Activated naive CD8-positive, alpha-beta T cell treated with anti-CD3 and anti-CD28 coated beads, Interleukin-2, amount 10 ng/mL, durations not matched to agents 7 days and 5 days (primary cell): Measurements from ENCODE around the gene TMED8. TPM values are rescaled to one million over a fixed set of nuclear protein-coding genes. Genes with fewer than 3 reads are reported as not detected.

Experiments used
- ATAC-seq: fragments of 150-1000 bp; cut with Tn5 transposase; one replicate; pipeline ENCODE4 v1.10.0; 2021; ENCODE audit warnings: low read depth, moderate library complexity
- POLR2A ChIA-PET: fragments of 350-600 bp; sonication (Branson Sonifier 250); formaldehyde crosslinking; loops from one replicate; lab custom pipeline; 2021; ENCODE audit warnings: antibody characterized with exemption; lab: Charles Lee
- DNase-seq: peaks from one replicate; pipeline ENCODE4 v3.0.0; 2021
- H3K27ac Mint-ChIP-seq: one replicate; pipeline ENCODE4 v1.8.0; 2022; ENCODE audit warnings: mild to moderate bottlenecking, mixed read lengths
- H3K27me3 Mint-ChIP-seq: one replicate; pipeline ENCODE4 v1.8.0; 2022; ENCODE audit warnings: mild to moderate bottlenecking, moderate library complexity, mixed read lengths
- H3K36me3 Mint-ChIP-seq: one replicate; pipeline ENCODE4 v1.8.0; 2021; ENCODE audit warnings: mild to moderate bottlenecking, mixed read lengths
- H3K4me1 Mint-ChIP-seq: one replicate; pipeline ENCODE4 v1.8.0; 2021; ENCODE audit warnings: mixed read lengths
- H3K4me3 Mint-ChIP-seq: one replicate; pipeline ENCODE4 v1.8.0; 2022; ENCODE audit warnings: mild to moderate bottlenecking, moderate library complexity, mixed read lengths
- H3K9me3 Mint-ChIP-seq: one replicate; pipeline ENCODE4 v1.8.0; 2021; ENCODE audit warnings: mixed read lengths
- total RNA-seq, 2 experiments: library from RNA; stranded (reverse); gene quantifications; one replicate each; pipeline ENCODE4 v1.2.3, GENCODE V29; 2021

TMED8 gene
- total RNA-seq, 2 experiments from 2014 or later: 14.9 to 15.2 TPM

DNA sequence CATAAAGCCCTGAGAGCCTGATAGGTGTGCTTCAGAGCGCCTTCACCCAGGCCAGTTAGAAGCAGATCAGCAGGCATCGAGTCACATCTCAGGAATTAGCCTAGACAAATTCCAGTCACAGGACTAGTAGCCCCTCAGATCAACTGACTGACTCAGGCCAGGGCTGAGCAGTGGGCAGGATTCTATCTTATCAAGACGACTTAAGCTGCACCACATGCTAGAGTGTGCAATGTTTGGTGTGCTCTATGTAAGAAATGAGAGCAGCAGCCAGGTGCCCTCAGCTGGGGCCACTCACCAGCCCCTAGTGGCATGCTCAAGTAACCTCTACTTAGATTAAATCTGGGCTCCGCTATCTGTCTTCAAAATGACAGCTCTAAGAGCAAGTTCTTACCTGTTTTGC is 86.2 kb downstream of the TMED8 start:
- POLR2A ChIA-PET: no interaction called here
- H3K36me3 Mint-ChIP-seq: peaks cover 3% of the 10 kb centered on the region
- no peaks in the 10 kb centered on the region for H3K27me3 Mint-ChIP-seq
- DNase-seq (no peak), ATAC-seq (no peak)
- no peaks in the 10 kb centered on the region for H3K9me3 Mint-ChIP-seq
- no peaks in the 10 kb centered on the region for H3K4me1 Mint-ChIP-seq
- H3K27ac Mint-ChIP-seq: no peak overlapping the region
- H3K4me3 Mint-ChIP-seq: no peak overlapping the region

- Mint-ChIP-seq H3K4me3 (no peak overlapping the region), H3K27ac (no peak overlapping the region), H3K4me1 (no peaks in the 10 kb centered on the region), H3K9me3 (no peaks in the 10 kb centered on the region), H3K36me3 (peaks cover 8% of the 10 kb centered on the region), H3K27me3 (no peaks in the 10 kb centered on the region)
- DNase-seq (no peak), ATAC-seq (no peak)
- POLR2A ChIA-PET: no interaction called here
Observed at GRCh38 chr14:77286576-77286975, 90.3 kb downstream of the TMED8 start.

Other genes starting within 250 kb of the TMED8 start
- gene ZDHHC22, start 235.3 kb downstream of the TMED8 start, total RNA-seq: not detected
- gene TMEM63C, start 195.3 kb downstream of the TMED8 start, total RNA-seq: 1 to 10 TPM in 1 of 2 experiments, under 1 TPM in 1; 0.48 to 1.4 TPM
- not detected for gene NGB, start 105.9 kb downstream of the TMED8 start, total RNA-seq
- 10 to 100 TPM in 1 of 2 experiments, 1 to 10 TPM in 1; 9.3 to 10.6 TPM for gene POMT2, start 56.2 kb downstream of the TMED8 start, total RNA-seq
- gene GSTZ1, start 56.1 kb downstream of the TMED8 start, total RNA-seq: 10 to 100 TPM; 16.0 TPM
- gene SAMD15, start 285 bp upstream of the TMED8 start, total RNA-seq: not detected
- under 1 TPM; 0.58 to 0.71 TPM for gene NOXRED1, start 46.4 kb upstream of the TMED8 start, total RNA-seq
- gene VIPAS39, start 80.5 kb upstream of the TMED8 start, total RNA-seq: 10 to 100 TPM; 19.2 to 19.6 TPM
- 100 to 1,000 TPM; 154 to 163 TPM for gene AHSA1, start 81.0 kb upstream of the TMED8 start, total RNA-seq
- gene ISM2, start 121.7 kb upstream of the TMED8 start, total RNA-seq: under 1 TPM in 1 of 2 experiments, not detected in 1; 0.64 TPM
- gene SPTLC2, start 239.5 kb upstream of the TMED8 start, total RNA-seq: 10 to 100 TPM; 57.1 to 60.6 TPM